Activated T-cell treated with anti-CD3 and anti-CD28 coated beads, Interleukin-2, amount 50 U/mL, for 4 hours (primary cell): ENCODE data around the gene ENTHD1. TPM values are rescaled to one million over a fixed set of nuclear protein-coding genes. Genes with fewer than 3 reads are reported as not detected.

ENCODE experiments used
- ATAC-seq, 2 donors: fragments of 200-7000 bp; cut with Tn5 transposase; one replicate each; pipeline ENCODE4 v1.10.0; 2021
- DNase-seq: peaks from one replicate; pipeline ENCODE4 v3.0.0-alpha.2; 2020
- H3K27me3 Mint-ChIP-seq: one replicate; pipeline ENCODE4 v1.8.0; 2021; ENCODE audit warnings: low read depth, mixed read lengths
- H3K36me3 Mint-ChIP-seq: one replicate; pipeline ENCODE4 v1.8.0; 2022; ENCODE audit warnings: mixed read lengths; ENCODE audit not compliant: insufficient read depth
- H3K4me1 Mint-ChIP-seq: one replicate; pipeline ENCODE4 v1.8.0; 2021; ENCODE audit warnings: low read depth, mixed read lengths
- H3K4me3 Mint-ChIP-seq: one replicate; pipeline ENCODE4 v1.8.0; 2021; ENCODE audit warnings: mild to moderate bottlenecking, moderate library complexity, mixed read lengths
- H3K9me3 Mint-ChIP-seq: one replicate; pipeline ENCODE4 v1.8.0; 2021; ENCODE audit warnings: mixed read lengths
- total RNA-seq, 3 donors: library from RNA; stranded (reverse); gene quantifications; one replicate each; pipeline ENCODE4 v1.2.1, GENCODE V29; 2021

Gene ENTHD1
- total RNA-seq, 3 donors from 2014 or later, result 0.38 to 0.53 (median 0.41) TPM

GRCh38 chr22:39712751-39713525 lies 180.6 kb downstream of the ENTHD1 start:
- DNase-seq (no peak), ATAC-seq (no peak)
- H3K9me3 Mint-ChIP-seq, result no peaks in the 10 kb centered on the region
- no peak overlapping the region for H3K4me3 Mint-ChIP-seq
- H3K27me3 Mint-ChIP-seq, result no peaks in the 10 kb centered on the region
- no peaks in the 10 kb centered on the region for H3K4me1 Mint-ChIP-seq
- no peaks in the 10 kb centered on the region for H3K36me3 Mint-ChIP-seq

GRCh38 chr22:39712081-39712480 lies 181.5 kb downstream of the ENTHD1 start:
- H3K4me1 Mint-ChIP-seq, result no peaks in the 10 kb centered on the region
- ATAC-seq (no peak), DNase-seq (no peak)
- no peaks in the 10 kb centered on the region for H3K27me3 Mint-ChIP-seq
- H3K9me3 Mint-ChIP-seq, result no peaks in the 10 kb centered on the region
- H3K4me3 Mint-ChIP-seq, result no peak overlapping the region
- no peaks in the 10 kb centered on the region for H3K36me3 Mint-ChIP-seq

- Mint-ChIP-seq H3K36me3 (no peaks in the 10 kb centered on the region), H3K9me3 (no peaks in the 10 kb centered on the region), H3K27me3 (no peaks in the 10 kb centered on the region), H3K4me1 (no peaks in the 10 kb centered on the region), H3K4me3 (no peak overlapping the region)
- ATAC-seq (no peak), DNase-seq (no peak)
These were observed 183.0 kb downstream of the ENTHD1 start for GRCh38 chr22:39710380-39711150.

GRCh38 chr22:39707816-39708215 lies 185.7 kb downstream of the ENTHD1 start:
- H3K4me3 Mint-ChIP-seq, result no peak overlapping the region
- H3K4me1 Mint-ChIP-seq, result no peaks in the 10 kb centered on the region
- DNase-seq (no peak), ATAC-seq (no peak)
- no peaks in the 10 kb centered on the region for H3K36me3 Mint-ChIP-seq
- H3K27me3 Mint-ChIP-seq, result peaks cover 2% of the 10 kb centered on the region
- H3K9me3 Mint-ChIP-seq, result no peaks in the 10 kb centered on the region

- H3K27me3 Mint-ChIP-seq, result peaks cover 2% of the 10 kb centered on the region
- DNase-seq (no peak), ATAC-seq (no peak)
- no peaks in the 10 kb centered on the region for H3K4me1 Mint-ChIP-seq
- no peaks in the 10 kb centered on the region for H3K9me3 Mint-ChIP-seq
- H3K4me3 Mint-ChIP-seq, result no peak overlapping the region
- H3K36me3 Mint-ChIP-seq, result no peaks in the 10 kb centered on the region
These were observed 186.2 kb downstream of the ENTHD1 start for GRCh38 chr22:39707351-39707750.

GRCh38 chr22:39706376-39707140 lies 187.0 kb downstream of the ENTHD1 start:
- Mint-ChIP-seq H3K36me3 (no peaks in the 10 kb centered on the region), H3K4me1 (no peaks in the 10 kb centered on the region), H3K4me3 (no peak overlapping the region), H3K27me3 (peaks cover 4% of the 10 kb centered on the region), H3K9me3 (no peaks in the 10 kb centered on the region)
- DNase-seq, result no peak
- no peak for ATAC-seq

- Mint-ChIP-seq H3K27me3 (peaks cover 4% of the 10 kb centered on the region), H3K36me3 (no peaks in the 10 kb centered on the region), H3K9me3 (no peaks in the 10 kb centered on the region), H3K4me1 (no peaks in the 10 kb centered on the region), H3K4me3 (no peak overlapping the region)
- no peak for DNase-seq
- no peak for ATAC-seq
These were observed 188.2 kb downstream of the ENTHD1 start for GRCh38 chr22:39705386-39705785.

GRCh38 chr22:39703928-39704639 lies 189.5 kb downstream of the ENTHD1 start:
- H3K4me1 Mint-ChIP-seq, result no peaks in the 10 kb centered on the region
- no peaks in the 10 kb centered on the region for H3K9me3 Mint-ChIP-seq
- no peak for ATAC-seq
- H3K4me3 Mint-ChIP-seq, result no peak overlapping the region
- no peaks in the 10 kb centered on the region for H3K36me3 Mint-ChIP-seq
- H3K27me3 Mint-ChIP-seq, result peaks cover 4% of the 10 kb centered on the region
- DNase-seq, result no peak

- no peaks in the 10 kb centered on the region for H3K9me3 Mint-ChIP-seq
- no peaks in the 10 kb centered on the region for H3K4me1 Mint-ChIP-seq
- H3K27me3 Mint-ChIP-seq, result peaks cover 4% of the 10 kb centered on the region
- no peak for DNase-seq
- ATAC-seq, result no peak
- H3K4me3 Mint-ChIP-seq, result no peak overlapping the region
- H3K36me3 Mint-ChIP-seq, result no peaks in the 10 kb centered on the region
These were observed 190.5 kb downstream of the ENTHD1 start for GRCh38 chr22:39703091-39703490.

GRCh38 chr22:39700565-39700964 lies 193.0 kb downstream of the ENTHD1 start:
- H3K4me3 Mint-ChIP-seq, result no peak overlapping the region
- H3K27me3 Mint-ChIP-seq, result peaks cover 8% of the 10 kb centered on the region
- no peak for ATAC-seq
- H3K4me1 Mint-ChIP-seq, result no peaks in the 10 kb centered on the region
- H3K36me3 Mint-ChIP-seq, result no peaks in the 10 kb centered on the region
- DNase-seq, result no peak
- no peaks in the 10 kb centered on the region for H3K9me3 Mint-ChIP-seq

- Mint-ChIP-seq H3K4me1 (no peaks in the 10 kb centered on the region), H3K9me3 (no peaks in the 10 kb centered on the region), H3K4me3 (no peak overlapping the region), H3K36me3 (no peaks in the 10 kb centered on the region), H3K27me3 (peaks cover 8% of the 10 kb centered on the region)
- DNase-seq (no peak), ATAC-seq (no peak)
These were observed 193.8 kb downstream of the ENTHD1 start for GRCh38 chr22:39699631-39700360.

GRCh38 chr22:39697790-39698430 lies 195.7 kb downstream of the ENTHD1 start:
- H3K36me3 Mint-ChIP-seq, result no peaks in the 10 kb centered on the region
- DNase-seq (no peak), ATAC-seq (no peak)
- no peaks in the 10 kb centered on the region for H3K9me3 Mint-ChIP-seq
- no peak overlapping the region for H3K4me3 Mint-ChIP-seq
- peaks cover 6% of the 10 kb centered on the region for H3K27me3 Mint-ChIP-seq
- no peaks in the 10 kb centered on the region for H3K4me1 Mint-ChIP-seq

GRCh38 chr22:39693943-39694500 lies 199.5 kb downstream of the ENTHD1 start:
- no peak overlapping the region for H3K4me3 Mint-ChIP-seq
- H3K9me3 Mint-ChIP-seq, result no peaks in the 10 kb centered on the region
- H3K27me3 Mint-ChIP-seq, result peaks cover 11% of the 10 kb centered on the region
- peaks cover 4% of the 10 kb centered on the region for H3K4me1 Mint-ChIP-seq
- no peak for ATAC-seq
- DNase-seq, result no peak
- no peaks in the 10 kb centered on the region for H3K36me3 Mint-ChIP-seq
